Occipital lobe (tissue), 2 donors: ENCODE measurements around the gene RBFA. TPM values are rescaled to one million over a fixed set of nuclear protein-coding genes. Genes with fewer than 3 reads are reported as not detected.
"Not testable (repeated sequence)": the region's sequence is repeated elsewhere in the genome, so short reads cannot be mapped to it uniquely, and the experiment has no call there.

Experiments
- DNase-seq: peaks from one replicate; lab custom pipeline; 2025; lab: John Stamatoyannopoulos, UW
- total RNA-seq: library from RNA; depleted of rRNA; stranded (reverse); fragments of >200 nt; gene quantifications from one replicate; pipeline ENCODE4 v1.2.3, GENCODE V29; 2014

Gene RBFA
- 58.6 TPM for total RNA-seq

GRCh38 chr18:80034068-80034851 lies at the start of gene RBFA:
RBFA (plus strand) TSS chr18:80034434; CDS start chr18:80034496, 62 bp downstream.
- peak; percentile 99 for DNase-seq

DNA sequence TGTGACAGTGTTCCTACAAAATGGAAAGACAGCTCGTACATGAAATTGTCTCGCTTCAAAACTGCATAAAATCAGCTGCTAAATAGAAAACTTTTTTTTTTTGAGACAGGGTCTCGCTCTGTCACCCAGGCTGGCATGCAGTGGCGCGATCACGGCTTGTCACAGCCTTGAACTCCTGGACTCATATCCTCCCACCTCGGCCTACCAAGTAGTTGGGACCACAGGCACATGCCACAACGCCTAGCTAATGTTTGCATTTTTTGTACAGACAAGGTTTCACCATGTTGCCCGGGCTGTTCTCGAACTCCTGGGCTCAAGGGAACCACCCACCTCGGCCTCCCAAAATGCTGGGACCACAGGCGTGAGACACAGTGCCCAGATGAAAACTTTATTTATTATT lies 49.1 kb upstream of the RBFA start:
- DNase-seq: no peak

DNA sequence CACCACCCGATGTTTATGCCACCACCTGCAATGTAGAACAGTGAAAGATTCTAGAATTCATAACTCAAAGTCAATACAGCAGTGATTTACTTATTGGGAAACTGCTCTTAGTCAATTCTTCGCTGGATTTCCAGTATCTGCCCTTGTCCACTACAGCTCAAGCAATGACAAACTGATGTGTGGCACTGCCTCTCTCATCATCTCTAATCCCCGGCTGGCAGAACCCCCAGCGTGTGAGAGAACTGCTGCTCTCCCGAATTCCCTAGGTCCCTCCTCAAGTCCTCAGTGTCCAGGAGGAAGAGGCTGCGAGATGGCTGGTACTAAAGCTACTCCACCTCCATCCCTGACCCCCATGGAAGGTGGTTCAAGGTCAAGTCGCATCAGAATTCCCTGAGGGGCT lies 47.5 kb upstream of the RBFA start:
- no peak for DNase-seq

DNA sequence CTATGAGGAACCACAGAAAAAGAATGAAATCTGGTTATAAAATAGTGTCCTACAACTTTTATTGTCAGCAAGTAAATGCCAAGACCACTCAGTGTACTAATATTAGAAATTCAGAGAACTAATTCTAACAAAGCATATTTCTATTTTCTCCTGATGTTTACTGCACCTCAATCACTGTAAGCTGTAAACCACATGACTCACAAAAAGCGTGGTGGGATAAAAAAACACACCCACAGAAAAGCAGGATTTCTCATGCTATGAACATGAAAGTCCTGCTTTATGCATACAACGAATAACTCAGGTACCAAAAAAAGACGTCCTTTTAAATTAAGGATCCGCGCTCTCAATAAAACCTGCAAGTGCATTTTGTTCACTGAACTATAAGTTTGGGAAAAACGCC lies 46.7 kb upstream of the RBFA start:
- no peak for DNase-seq

GRCh38 chr18:79988071-79988450 lies 46.2 kb upstream of the RBFA start:
- DNase-seq: peak; percentile 65

DNA sequence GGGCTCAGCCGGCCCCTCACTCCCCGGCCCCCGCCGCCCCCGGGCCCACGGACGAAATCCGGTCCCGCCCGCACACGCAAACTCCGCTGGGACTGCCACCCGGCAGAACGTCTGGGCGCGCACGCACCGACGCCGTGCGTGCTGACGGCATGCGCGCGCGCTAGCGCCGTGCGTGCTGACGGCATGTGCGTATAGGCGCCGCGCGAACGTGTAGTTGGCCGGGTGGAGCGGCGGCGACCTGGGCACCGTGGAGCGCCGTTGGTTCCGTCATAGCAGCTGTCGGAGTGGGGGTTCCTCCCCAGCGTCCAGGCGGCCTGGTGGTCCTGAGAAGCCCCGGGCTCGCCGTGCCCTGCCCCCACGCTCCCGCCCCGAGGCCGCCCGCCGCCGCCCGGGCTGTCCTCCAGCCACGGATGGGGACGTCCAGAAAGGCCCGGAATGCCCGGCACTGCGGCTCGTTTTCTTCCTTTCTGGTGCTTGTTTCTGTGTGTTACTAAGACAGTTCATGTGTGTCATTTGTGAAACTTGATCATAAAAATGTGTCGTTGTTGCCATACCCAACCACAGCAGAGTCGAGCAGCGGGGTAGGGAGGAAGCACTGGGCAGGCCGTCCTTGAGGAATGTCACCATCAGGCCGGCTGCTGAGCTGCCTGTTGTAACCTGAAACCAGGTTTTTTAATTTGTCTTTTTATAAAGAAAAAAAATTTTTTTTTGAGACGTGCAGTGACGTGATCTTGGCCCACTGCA lies 45.6 kb upstream of the RBFA start, which contains the start of gene TXNL4A:
Gene TXNL4A (minus strand): TSS at position 113 of the 744 bp plus-strand sequence. CDS start 171 bp downstream, outside the sequence.
- peak; percentile 81 for DNase-seq

DNA sequence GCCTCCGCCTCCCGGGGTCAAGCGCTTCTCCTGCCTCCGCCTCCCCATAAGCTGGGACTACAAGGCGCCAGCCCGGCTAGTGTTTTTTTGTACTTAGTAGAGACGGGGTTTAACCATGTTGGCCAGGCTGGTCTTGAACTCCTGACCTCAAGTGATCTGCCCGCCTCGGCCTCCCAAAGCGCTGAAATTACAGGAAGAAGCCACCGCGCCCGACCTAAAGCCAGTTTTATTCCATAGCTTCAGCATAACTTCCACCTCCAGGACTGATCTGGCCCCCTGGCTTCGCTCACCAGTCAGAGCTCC lies 45.1 kb upstream of the RBFA start:
- no peak for DNase-seq

DNA sequence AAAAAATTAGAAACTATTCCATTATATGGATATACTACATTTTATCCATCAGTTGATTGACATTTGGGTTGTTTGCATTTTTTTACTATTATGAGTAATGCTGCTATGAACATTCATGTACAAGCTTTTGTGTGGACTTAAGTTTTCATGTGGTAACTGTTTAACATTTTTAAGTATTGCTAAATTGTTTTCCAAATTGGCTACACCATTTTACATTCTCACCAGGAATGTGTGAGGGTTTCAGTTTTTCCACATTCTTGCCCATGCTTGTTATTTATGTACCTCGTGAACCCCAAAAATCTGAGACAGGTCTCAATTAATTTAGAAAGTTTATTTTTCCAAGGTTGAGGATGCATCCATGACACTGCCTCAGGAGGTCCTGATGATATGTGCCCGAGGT lies 42.7 kb upstream of the RBFA start:
- no peak for DNase-seq

- not testable (repeated sequence) for DNase-seq
Measured at GRCh38 chr18:79999701-80000100, 34.5 kb upstream of the RBFA start.

GRCh38 chr18:80000877-80001276 lies 33.4 kb upstream of the RBFA start:
- no peak for DNase-seq

DNA sequence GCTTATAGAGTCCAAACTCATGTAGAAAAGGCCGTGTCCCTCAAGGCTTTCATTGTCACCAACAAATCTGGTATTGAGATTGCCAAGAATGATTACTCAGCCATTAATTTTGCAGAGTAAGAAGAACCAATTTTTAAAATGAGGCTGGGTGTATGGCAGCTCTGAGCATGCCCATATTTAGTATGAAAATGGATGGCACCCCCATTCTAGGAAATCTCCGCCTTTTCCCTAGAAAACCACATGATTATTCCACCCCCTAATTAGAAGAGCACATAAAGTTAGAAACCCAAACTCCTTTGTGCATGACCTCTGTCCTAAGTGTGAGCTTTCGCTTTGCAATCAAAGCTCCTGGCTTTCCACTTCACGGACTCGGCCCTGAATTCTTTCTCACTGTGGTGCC lies 31.8 kb upstream of the RBFA start:
- no peak for DNase-seq

DNA sequence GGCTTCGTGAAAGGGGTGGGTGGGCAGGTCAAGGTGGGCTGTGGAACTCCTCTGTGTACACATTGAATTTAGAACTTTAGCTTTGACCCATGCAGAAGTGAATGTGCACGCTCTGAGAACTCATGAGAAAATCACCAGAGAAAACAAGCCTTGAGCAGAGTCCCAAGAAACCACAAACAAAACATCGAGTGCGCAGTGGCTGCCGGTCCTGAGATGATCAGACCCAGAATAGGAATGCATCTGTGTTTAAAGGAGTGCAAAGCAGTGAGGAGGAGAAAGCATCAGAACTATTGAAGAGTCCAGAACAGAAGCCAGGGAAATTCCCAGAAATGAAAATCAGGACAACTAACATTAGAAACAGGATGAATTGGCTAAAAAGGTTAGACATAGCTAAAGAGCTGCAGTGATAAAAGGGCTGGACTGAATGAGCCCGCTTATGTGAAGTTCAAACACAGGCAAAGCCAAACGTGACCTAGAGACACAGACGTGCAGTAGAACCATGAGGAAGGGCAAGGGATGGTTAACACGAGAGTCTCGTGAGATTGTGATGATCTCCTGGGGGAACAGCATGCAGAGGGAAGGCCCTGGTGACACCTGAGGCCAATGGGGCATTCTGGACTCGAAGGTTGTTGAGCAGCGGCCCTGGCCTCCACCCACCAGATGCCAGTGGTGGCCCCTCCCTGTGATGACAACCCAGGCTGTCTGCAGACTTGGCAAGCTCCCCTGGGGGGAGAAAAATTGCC lies 29.5 kb upstream of the RBFA start:
- DNase-seq: no peak

DNA sequence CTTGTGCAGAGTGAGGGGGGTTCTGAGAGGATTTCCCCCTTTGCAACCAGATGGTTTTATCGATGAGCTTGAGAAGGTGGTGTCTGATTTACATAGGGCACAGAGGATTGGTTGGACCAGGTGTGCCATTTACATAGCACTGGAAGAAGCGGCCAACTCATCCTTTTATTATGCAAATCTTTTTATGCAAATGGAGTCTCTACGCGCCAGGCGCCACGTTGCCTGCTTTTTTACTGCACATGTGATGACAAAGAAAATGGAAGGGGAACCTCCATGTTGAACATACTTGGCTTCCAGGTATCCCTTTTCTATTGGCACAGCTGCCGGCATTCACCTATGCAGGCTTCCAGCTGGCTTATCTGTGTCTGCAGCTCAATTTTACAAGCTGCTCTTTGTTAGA lies 27.5 kb upstream of the RBFA start:
- no peak for DNase-seq

DNA sequence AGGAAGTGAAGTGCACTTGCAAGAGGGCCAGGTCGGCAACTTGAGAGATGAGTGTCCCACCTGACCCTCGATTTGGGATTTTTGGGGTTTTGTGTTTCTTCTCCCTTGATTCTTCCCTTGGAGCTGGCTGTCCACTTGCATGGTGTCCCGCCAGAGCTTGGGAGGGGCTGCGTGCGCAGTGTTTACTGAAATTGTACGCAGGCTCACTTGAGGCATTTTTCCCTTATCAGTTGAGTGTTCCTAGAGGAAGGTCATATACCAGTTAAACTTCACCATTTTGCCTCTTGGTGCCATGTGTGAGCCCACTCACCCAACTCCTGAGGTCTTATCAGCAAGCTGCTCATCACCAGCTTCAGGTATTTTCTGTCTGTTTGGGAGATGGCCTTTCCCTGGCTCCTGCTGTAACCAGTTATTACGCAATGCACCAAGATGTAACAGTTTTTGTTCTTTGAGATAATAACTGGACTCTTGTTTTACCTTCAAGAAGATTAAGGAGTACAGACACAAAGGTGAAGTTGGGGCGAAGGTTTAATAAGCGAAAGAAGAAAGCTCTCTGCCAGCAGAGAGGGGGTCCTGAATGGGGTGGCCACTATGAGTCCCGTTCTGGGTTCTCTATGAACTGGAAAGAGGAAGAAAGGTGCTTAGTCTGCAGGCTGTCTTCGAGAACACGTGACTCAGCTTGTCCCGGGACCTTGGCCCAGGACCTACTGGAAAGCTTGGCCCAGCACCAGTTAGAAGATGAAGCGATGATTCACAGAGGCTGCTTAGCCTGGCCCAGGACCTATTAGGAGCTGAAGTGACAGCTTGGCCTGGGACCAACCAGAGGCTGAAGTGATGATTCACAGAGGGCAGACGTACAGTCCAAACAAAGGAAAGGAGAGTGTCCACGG lies 24.3 kb upstream of the RBFA start:
- peak; percentile 21 for DNase-seq

DNA sequence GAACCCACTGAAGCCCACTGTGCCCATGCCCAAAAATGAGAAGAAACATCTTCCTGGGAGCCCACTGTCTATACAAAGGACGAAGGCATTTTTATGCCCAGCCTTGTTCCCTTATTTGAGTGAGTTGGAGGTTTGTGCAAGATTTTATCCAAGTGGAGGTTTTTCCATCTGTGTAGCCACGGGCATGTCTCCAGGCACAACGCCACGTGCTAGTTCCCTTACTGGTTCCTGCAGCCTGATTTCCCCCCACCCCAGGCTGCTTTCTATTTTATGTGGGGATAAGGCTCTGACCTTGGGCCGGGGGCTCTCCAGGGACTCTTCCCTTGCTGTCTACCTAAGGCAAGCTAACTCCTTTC lies 23.7 kb upstream of the RBFA start:
- no peak for DNase-seq

GRCh38 chr18:80011496-80012137 lies 22.6 kb upstream of the RBFA start:
- not testable (repeated sequence) for DNase-seq

DNA sequence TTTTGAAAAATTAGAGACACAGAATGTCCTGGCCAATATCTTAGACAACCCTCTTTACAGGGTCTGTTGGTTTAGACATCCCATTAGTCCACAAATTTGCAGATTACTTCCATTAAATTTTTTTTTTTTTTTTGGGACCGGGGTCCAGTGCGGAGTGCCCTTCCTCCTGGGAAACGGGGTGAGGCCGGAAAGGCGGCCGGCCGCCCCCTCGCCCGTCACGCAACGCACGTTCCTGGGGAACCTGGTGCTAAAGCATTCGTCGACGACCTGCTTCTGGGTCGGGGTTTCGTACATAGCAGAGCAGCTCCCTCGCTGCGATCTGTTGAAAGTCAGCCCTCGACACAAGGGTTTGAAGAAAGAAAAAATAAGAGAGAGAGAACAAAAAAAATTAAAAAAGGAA lies 21.5 kb upstream of the RBFA start:
- DNase-seq: no peak

- DNase-seq: no peak
Measured at GRCh38 chr18:80022613-80023012, 11.6 kb upstream of the RBFA start.

DNA sequence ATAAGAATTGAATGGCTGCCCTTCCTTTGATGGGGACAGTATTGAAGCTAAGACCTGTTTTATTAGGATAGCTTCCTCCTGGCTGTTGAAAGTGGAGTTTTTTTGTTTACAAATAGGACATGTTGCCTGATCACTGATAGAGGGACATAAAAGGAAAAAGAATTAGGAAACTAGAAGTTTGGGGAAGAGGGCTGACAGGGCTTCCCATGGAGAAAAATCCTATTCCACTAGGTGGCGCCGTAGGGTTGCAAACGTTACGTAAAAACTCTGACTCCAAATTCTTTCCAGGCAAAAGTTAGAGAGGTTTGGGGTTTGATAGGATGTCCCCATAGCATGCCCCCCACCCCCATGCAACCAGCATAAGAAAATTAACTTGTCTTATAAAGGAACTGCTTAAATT lies 11.1 kb upstream of the RBFA start:
- DNase-seq: no peak

GRCh38 chr18:80026363-80026762 lies 7.9 kb upstream of the RBFA start:
- no peak for DNase-seq

GRCh38 chr18:80027719-80028118 lies 6.5 kb upstream of the RBFA start:
- DNase-seq: not testable (repeated sequence)
